Measurements from ENCODE around the gene AP1S3.

The AP1S3 gene

DNA sequence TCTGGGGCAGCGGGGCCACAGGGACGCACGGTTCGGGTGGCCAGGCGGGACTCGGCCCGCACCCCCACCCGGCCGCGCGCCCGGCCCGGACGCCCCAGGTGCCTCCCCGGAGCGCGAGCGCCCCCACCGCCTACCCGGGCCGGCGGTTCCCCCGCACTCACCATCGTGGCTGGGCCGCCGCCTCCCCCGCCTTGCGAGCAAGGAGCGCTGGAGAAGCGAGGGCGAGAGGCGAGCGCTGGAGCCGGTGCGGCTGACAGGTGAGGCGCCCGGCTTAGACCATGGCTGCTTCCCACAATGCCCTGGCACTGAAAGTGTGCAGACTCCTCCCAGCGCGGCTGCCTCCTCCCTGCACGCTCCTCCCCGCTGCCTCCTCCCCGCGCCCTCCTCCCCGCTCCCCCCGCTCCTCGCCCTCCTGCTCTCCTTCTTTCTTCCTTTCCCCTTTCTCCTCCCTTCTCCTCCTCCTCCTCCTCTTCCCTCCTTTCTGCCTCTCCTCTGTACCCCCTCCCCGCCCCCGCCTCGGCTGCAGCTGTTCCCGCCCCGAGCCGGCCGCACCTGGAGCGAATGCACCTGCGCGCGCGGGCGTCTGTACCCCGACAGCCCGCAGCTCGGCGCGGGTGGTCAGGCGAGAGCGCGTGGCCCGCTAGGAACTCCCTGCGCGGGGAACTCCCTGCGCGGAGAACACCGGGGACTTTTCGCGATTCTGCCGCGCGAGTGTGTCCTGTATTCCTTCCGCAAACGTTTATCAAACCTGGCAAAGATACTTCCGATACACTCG, at the start of gene AP1S3:
TSS of gene AP1S3 (minus strand) at position 296 of the 775 bp plus-strand sequence. CDS start at position 164, 132 bp downstream.
- ChIA-PET POLR2A (no interaction called here), CTCF (interaction anchor here (1.0 kb wide), 1 partner anchor 36 kb away, joined by 4 read pairs; no protein-coding TSS in a partner anchor)
- TF ChIP-seq, protein P1, sequence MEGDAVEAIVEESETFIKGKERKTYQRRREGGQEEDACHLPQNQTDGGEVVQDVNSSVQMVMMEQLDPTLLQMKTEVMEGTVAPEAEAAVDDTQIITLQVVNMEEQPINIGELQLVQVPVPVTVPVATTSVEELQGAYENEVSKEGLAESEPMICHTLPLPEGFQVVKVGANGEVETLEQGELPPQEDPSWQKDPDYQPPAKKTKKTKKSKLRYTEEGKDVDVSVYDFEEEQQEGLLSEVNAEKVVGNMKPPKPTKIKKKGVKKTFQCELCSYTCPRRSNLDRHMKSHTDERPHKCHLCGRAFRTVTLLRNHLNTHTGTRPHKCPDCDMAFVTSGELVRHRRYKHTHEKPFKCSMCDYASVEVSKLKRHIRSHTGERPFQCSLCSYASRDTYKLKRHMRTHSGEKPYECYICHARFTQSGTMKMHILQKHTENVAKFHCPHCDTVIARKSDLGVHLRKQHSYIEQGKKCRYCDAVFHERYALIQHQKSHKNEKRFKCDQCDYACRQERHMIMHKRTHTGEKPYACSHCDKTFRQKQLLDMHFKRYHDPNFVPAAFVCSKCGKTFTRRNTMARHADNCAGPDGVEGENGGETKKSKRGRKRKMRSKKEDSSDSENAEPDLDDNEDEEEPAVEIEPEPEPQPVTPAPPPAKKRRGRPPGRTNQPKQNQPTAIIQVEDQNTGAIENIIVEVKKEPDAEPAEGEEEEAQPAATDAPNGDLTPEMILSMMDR (IDR thresholded peaks at IDR 0.05; ENCODE audit: insufficient read depth, low read length, missing control alignments): peak; percentile 10
- no peak for DNase-seq (ENCODE audit: low read depth, low spot score)
- peak within 1 kb of the TSS; percentile 69 for H3K4me3 ChIP-seq (ENCODE audit: low read depth, low read length)

DNA sequence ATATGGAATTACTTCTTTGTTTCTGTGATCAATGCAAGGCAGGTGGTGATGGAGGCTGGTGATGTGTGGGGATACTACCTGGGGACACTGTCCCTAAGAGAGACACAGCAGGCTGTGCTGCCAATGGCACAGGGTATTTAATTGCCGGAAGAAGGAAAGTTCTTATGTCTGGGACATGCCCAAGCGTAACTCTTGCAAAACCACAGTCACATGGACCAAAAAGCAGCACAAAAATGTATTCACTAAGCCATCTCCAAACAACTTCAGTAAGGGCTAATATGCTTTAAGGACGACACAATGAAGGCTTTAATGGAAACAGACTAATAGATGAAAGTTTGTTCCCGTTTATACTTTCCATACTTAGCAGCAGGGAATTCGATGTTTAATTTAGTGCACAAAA, 49.7 kb upstream of the AP1S3 start:
- ChIA-PET CTCF (no interaction called here), POLR2A (no interaction called here)
- no peak for DNase-seq (ENCODE audit: low read depth, low spot score)
- no peak overlapping the region for H3K4me3 ChIP-seq (ENCODE audit: low read depth, low read length)
- TF ChIP-seq, protein P1 (IDR thresholded peaks at IDR 0.05; ENCODE audit: insufficient read depth, low read length, missing control alignments): no peak

DNA sequence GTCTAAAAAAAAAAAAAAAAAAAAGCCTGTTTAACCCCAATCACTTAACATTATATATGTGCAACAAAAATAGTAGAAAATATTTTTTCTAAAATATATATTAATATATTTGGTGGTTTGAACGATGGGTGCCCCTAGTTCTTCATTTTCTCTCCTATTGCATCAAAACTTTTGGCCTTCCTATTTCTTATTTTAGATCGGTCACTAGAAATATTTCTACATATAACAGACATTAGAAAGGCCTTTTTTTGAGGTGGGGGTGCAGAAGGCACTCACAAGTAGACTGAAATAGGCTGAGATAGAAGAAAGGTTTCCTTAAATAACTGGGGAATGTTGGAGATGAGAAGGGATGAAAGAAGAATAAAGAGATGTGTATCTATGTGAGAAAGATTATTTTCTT, 49.3 kb upstream of the AP1S3 start:
- TF ChIP-seq, protein P1 (IDR thresholded peaks at IDR 0.05; ENCODE audit: insufficient read depth, low read length, missing control alignments): no peak
- ChIA-PET CTCF (no interaction called here), POLR2A (interaction anchor here (0.6 kb wide), 1 partner anchor 32 kb away, joined by 4 read pairs; no protein-coding TSS in a partner anchor)
- no peak overlapping the region for H3K4me3 ChIP-seq (ENCODE audit: low read depth, low read length)
- DNase-seq (ENCODE audit: low read depth, low spot score): no peak

DNA sequence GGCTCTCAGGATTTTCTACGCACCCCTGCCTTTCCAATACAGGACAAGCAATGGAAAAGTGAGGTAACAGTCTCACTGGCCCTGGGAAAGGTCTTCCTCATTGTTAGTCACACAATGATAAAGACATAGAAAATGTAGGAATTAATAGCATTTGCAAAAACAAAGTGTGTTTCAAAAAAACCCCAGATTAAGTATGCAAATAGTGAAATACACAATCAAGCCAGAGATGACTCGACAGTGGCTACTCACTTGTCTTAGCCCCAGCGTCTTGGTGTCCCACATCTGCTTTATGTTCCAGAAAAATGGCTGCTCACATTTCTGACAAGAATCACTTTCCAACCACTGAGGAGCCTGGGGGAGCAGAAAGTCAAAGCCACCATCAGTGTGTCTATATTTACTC, 47.0 kb upstream of the AP1S3 start:
- TF ChIP-seq, protein P1 (IDR thresholded peaks at IDR 0.05; ENCODE audit: insufficient read depth, low read length, missing control alignments): no peak
- CTCF ChIA-PET: no interaction called here
- DNase-seq (ENCODE audit: low read depth, low spot score): no peak

DNA sequence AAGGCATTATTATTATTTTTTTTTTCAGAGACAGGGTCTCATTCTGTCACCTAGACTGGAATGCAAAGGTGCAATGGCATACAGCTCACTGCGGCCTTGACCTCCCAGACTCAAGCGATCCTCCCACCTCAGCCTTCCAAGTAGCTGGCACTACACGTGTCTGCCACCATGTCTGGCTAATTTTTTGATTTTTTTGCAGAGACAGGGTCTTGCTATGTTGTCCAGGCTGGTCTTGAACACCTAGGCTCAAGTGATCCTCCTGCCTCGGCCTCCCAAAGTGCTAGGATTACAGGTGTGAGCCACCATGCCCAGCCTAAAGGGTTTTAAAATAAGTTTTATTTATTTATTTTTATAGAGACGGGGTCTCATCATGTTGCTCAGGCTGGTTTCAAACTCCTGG, 45.3 kb upstream of the AP1S3 start:
- CTCF ChIA-PET: no interaction called here
- H3K4me3 ChIP-seq (ENCODE audit: low read depth, low read length): no peak overlapping the region
- TF ChIP-seq, protein P1 (IDR thresholded peaks at IDR 0.05; ENCODE audit: insufficient read depth, low read length, missing control alignments): no peak
- POLR2A ChIA-PET: no interaction called here
- no peak for DNase-seq (ENCODE audit: low read depth, low spot score)

More for the DNA sequence above, 47.0 kb upstream of the AP1S3 start:
- POLR2A ChIA-PET: no interaction called here
- no peak overlapping the region for H3K4me3 ChIP-seq (ENCODE audit: low read depth, low read length)

DNA sequence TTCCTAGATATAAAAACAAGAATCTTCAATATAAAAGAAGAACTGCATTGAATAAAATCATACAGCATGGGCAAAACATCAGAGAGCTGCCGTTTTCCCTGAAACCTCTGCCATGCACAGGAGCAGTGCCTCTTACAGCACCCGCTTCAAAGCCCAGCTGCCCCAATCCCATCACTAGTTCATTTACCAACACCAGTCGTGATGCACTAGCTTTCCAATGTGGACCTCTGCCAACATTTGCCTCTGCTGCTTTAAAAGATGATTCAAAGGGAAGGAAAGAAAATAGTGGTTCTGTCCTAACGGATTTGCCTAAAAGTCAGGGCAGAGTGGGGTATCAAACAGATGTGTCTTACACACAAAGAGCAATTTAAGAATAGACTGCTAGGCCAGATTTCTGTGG, 43.4 kb upstream of the AP1S3 start:
- CTCF ChIA-PET: interaction anchor here (1.3 kb wide), 1 partner anchor 9 kb away, joined by 3 read pairs; no protein-coding TSS in a partner anchor
- no peak for DNase-seq (ENCODE audit: low read depth, low spot score)

More for the DNA sequence above, 43.4 kb upstream of the AP1S3 start:
- no peak overlapping the region for H3K4me3 ChIP-seq (ENCODE audit: low read depth, low read length)
- POLR2A ChIA-PET: no interaction called here
- TF ChIP-seq, protein P1 (IDR thresholded peaks at IDR 0.05; ENCODE audit: insufficient read depth, low read length, missing control alignments): no peak
